ENCODE data around the gene ZNF20.
A peak's percentile ranks its signal among the peaks of the same experiment; 100 is the strongest.

The ZNF20 gene

GRCh38 chr19:12139885-12140544 is at the start of gene ZNF20:
Gene ZNF20 (minus strand): TSS chr19:12140350. CDS start chr19:12140182, 168 bp downstream.
- DNase-seq (ENCODE audit: low read depth in 2 of 2): peak; percentile 84 to 91

- no peak for DNase-seq (ENCODE audit: low read depth in 2 of 2)
Observed at GRCh38 chr19:12187625-12188024, 47.5 kb upstream of the ZNF20 start.

- DNase-seq (ENCODE audit: low read depth in 2 of 2): no peak
Observed at GRCh38 chr19:12180377-12180776, 40.2 kb upstream of the ZNF20 start.

- no peak for DNase-seq (ENCODE audit: low read depth in 2 of 2)
Observed at GRCh38 chr19:12166626-12167025, 26.5 kb upstream of the ZNF20 start.

GRCh38 chr19:12163826-12164225 is 23.7 kb upstream of the ZNF20 start:
- DNase-seq (ENCODE audit: low read depth in 2 of 2): no peak

- peak; percentile 87 to 90 for DNase-seq (ENCODE audit: low read depth in 2 of 2)
Observed at GRCh38 chr19:12162882-12163806, 23.0 kb upstream of the ZNF20 start, which contains the start of gene ZNF136. Gene ZNF136 (plus strand): TSS chr19:12163096. CDS start chr19:12163204, 108 bp downstream.

GRCh38 chr19:12162513-12162881 is 22.3 kb upstream of the ZNF20 start:
- DNase-seq (ENCODE audit: low read depth in 2 of 2): no peak

- no peak for DNase-seq (ENCODE audit: low read depth in 2 of 2)
Observed at GRCh38 chr19:12159773-12160414, 19.7 kb upstream of the ZNF20 start.

GRCh38 chr19:12156223-12157058 is 16.3 kb upstream of the ZNF20 start, which contains the start of gene ZNF625:
Gene ZNF625 (minus strand): TSS chr19:12156734. CDS start chr19:12156558, 176 bp downstream.
- DNase-seq (ENCODE audit: low read depth in 2 of 2): peak in 1 of 2 donors; percentile 41

- DNase-seq (ENCODE audit: low read depth in 2 of 2): no peak
Observed at GRCh38 chr19:12155324-12155860, 15.2 kb upstream of the ZNF20 start.

- no peak for DNase-seq (ENCODE audit: low read depth in 2 of 2)
Observed at GRCh38 chr19:12145348-12145747, 5.2 kb upstream of the ZNF20 start.

- no peak for DNase-seq (ENCODE audit: low read depth in 2 of 2)
Observed at GRCh38 chr19:12141405-12141736, 1.2 kb upstream of the ZNF20 start.

- DNase-seq (ENCODE audit: low read depth in 2 of 2): peak; percentile 84
Observed at GRCh38 chr19:12140545-12141404, 625 bp upstream of the ZNF20 start.

GRCh38 chr19:12139269-12139668 is 881 bp downstream of the ZNF20 start:
- no peak for DNase-seq (ENCODE audit: low read depth in 2 of 2)

GRCh38 chr19:12137221-12137940 is 2.8 kb downstream of the ZNF20 start:
- no peak for DNase-seq (ENCODE audit: low read depth in 2 of 2)

GRCh38 chr19:12133069-12133468 is 7.1 kb downstream of the ZNF20 start:
- no peak for DNase-seq (ENCODE audit: low read depth in 2 of 2)

GRCh38 chr19:12126707-12127106 is 13.4 kb downstream of the ZNF20 start:
- no peak for DNase-seq (ENCODE audit: low read depth in 2 of 2)

- no peak for DNase-seq (ENCODE audit: low read depth in 2 of 2)
Observed at GRCh38 chr19:12117201-12117970, 22.8 kb downstream of the ZNF20 start.

- no peak for DNase-seq (ENCODE audit: low read depth in 2 of 2)
Observed at GRCh38 chr19:12113121-12113520, 27.0 kb downstream of the ZNF20 start.
